ENCODE measurements around the gene KLC1.
A peak's percentile ranks its signal among the peaks of the same experiment; 100 is the strongest.

The KLC1 gene

DNA sequence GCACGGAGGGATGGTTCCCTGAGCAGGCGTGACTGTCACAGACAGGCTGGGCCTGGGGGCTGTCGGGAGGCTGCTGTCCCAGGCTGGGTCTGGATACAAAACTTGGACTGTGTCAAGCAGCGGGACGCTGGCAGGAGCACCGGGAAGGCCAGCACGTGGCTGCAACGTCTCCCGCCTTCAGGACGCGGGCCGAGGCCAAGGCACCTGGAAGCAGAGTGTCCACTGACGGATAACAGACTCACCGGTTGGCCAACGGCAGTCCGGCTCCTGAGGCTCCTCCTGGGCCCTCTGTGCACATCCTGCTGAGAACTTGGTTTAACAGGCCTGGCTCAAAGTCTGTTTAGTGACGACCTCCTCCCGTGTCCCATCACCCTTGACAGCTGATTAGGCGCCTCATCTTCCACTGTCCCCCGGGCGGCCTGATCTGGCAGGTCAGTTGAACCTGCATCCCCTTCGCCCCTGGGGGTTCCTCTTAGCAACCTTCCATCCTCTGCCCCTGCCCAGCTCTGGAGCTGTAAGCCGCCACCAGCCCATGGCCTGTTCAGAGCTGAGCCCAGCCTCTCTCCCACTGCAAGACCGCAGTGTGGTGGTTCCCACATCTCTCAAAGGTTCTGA, 83.7 kb downstream of the KLC1 start:
- no peak for DNase-seq (ENCODE audit: low read depth, low spot score)

DNA sequence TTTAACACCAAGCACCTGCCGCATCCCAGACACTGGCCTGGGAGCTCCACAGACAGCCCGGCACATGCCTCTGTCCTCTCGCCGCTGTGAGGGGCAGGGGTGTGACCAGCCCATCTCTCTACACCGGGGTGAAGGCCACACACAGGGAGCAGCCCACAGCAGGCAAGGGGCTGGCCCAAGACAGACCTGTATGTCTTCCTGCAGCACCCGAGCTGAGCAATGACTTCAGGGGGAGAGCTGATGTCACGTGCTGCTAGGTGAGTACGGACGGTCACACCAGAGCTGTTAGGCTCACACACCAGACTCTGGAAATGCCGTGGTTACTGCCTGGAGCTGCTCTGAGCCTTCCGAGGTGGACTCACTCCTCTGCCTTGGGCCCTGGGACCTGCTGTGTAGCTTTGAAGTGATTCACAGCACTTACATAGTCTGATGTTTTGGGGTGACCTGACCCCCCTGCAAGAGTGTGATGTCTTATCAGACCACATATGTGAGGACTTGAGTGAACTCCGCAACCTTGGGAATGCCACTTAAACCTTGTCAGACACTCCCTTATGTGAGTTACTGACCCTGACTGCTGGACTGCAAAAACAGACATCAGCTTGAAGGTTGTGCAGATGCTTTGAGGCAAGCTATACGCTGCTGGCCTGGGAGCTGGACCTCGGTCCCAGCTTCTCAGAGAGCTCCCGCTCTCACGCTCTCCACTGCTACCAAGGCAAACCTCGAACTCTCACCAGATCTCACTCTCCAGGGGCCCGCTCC, 84.5 kb downstream of the KLC1 start:
- DNase-seq (ENCODE audit: low read depth, low spot score), result no peak
- peak overlapping the region; percentile 63 for H3K4me3 ChIP-seq (ENCODE audit: low read length)

More for the DNA sequence above, 83.7 kb downstream of the KLC1 start:
- H3K4me3 ChIP-seq (ENCODE audit: low read length), result no peak overlapping the region

DNA sequence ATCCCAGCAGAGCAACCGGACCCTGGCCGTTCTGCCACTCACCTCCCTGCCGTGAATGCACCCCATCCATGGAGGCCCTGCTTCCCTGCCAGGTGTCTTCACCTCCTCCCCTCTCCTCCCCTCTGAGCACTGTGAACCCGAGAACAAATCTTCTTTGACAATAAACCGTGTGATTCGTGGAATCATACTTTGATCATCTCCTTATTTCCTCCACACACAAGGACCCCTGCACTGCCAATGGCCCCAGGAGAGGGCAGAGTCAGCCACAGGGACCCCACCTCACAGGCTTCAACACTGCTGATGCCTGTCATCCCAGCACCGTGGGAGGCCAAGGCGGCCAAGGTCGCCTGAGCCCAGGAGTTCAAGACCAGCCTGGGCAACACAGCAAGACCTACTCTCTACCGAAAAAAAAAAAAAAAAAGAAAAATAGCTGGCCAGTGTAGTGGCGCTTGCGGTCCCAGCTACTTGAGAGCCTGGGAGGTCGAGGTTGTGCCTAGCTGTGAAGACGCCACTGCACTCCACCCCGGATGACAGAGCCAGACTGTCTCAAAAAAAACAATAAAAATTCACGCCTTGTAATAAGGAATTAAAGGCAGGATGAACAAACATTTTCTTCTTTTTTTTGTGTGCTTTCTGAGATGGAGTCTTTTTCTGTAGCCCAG, 85.2 kb downstream of the KLC1 start:
- peak overlapping the region; percentile 63 for H3K4me3 ChIP-seq (ENCODE audit: low read length)
- no peak for DNase-seq (ENCODE audit: low read depth, low spot score)

GRCh38 chr14:103715052-103716000, 86.3 kb downstream of the KLC1 start, which contains the start of the genes XRCC3 and ZFYVE21:
TSS of gene XRCC3 (minus strand) at chr14:103715451. CDS start at chr14:103711087, 4,364 bp downstream.
TSS of gene ZFYVE21 (plus strand) at chr14:103715810. CDS start at chr14:103715842, 32 bp downstream.
- peak; percentile 99 for DNase-seq (ENCODE audit: low read depth, low spot score)
- peak within 1 kb of the TSS; percentile 70 for H3K4me3 ChIP-seq (ENCODE audit: low read length)

DNA sequence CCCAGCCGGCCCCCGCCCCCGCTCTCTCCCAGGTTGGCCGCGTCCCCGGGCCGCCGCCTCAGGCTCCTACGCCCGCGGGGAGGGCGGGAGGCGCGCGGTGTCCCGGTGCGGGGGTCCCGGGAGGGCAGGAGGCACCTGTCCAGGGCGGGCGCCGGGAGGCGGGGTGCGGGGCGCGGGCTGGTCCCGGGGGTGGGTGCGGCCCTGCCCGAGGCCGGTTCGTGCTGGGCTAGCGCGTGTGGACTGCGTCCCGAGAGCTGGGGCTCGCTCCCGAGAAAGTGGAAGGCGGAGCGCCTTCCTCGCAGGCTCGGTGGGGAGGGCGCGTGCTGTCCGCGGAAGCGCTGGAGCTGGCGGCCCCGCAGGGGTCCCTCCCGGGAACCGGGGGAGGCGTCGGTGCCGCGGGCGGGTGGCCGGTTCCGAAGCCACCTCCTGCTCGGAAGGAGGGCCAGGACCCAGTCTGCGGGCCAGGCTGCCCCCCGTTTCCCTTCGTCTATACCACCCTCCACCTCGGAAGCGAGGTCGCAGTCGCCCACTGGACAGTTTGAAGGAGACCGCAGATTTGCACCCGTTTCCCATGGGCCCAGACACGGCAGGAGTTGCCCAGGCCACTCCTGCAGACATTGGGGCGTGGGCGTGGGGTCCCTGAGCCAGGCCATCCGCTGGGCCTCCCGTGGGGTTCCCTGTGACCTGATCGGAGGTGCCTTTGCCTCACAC, 87.2 kb downstream of the KLC1 start:
- DNase-seq (ENCODE audit: low read depth, low spot score), result no peak
- peak overlapping the region; percentile 70 for H3K4me3 ChIP-seq (ENCODE audit: low read length)

- DNase-seq (ENCODE audit: low read depth, low spot score), result no peak
- H3K4me3 ChIP-seq (ENCODE audit: low read length), result peak overlapping the region; percentile 70
These were observed 87.9 kb downstream of the KLC1 start for GRCh38 chr14:103716899-103717411.

GRCh38 chr14:103718572-103718971, 89.6 kb downstream of the KLC1 start:
- no peak for DNase-seq (ENCODE audit: low read depth, low spot score)
- no peak overlapping the region for H3K4me3 ChIP-seq (ENCODE audit: low read length)

GRCh38 chr14:103719751-103720150, 90.7 kb downstream of the KLC1 start:
- DNase-seq (ENCODE audit: low read depth, low spot score), result peak; percentile 97
- H3K4me3 ChIP-seq (ENCODE audit: low read length), result peak overlapping the region; percentile 26; the same call in 1 of the 2 replicates

- no peak for DNase-seq (ENCODE audit: low read depth, low spot score)
- no peak overlapping the region for H3K4me3 ChIP-seq (ENCODE audit: low read length)
These were observed 92.5 kb downstream of the KLC1 start for GRCh38 chr14:103721334-103722120.

- no peak overlapping the region for H3K4me3 ChIP-seq (ENCODE audit: low read length)
- no peak for DNase-seq (ENCODE audit: low read depth, low spot score)
These were observed 94.7 kb downstream of the KLC1 start for GRCh38 chr14:103723748-103724081.

DNA sequence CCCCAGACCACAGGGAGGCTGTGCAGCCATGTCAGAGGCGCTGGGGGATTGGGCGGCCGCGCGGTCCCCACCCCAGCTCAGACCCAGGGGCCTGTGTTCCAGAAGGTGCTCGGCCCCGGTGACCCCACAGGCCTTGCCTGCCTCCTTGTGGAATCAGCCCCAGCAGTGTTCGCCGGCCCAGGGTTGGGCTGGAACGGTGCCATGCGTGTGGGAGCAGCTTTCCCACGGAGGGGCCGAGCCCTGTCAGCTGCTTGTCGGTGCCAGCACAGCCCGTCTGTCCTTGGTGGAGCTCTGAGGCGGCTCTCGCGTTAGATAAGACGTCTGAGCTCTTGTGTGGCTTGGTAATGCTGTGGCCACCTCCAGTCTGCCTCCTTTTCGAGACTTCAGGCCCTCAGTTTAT, 95.1 kb downstream of the KLC1 start:
- DNase-seq (ENCODE audit: low read depth, low spot score), result no peak
- H3K4me3 ChIP-seq (ENCODE audit: low read length), result no peak overlapping the region

GRCh38 chr14:103725001-103725682, 96.1 kb downstream of the KLC1 start:
- H3K4me3 ChIP-seq (ENCODE audit: low read length), result no peak overlapping the region
- no peak for DNase-seq (ENCODE audit: low read depth, low spot score)

GRCh38 chr14:103725739-103726395, 96.9 kb downstream of the KLC1 start:
- DNase-seq (ENCODE audit: low read depth, low spot score), result no peak
- no peak overlapping the region for H3K4me3 ChIP-seq (ENCODE audit: low read length)

DNA sequence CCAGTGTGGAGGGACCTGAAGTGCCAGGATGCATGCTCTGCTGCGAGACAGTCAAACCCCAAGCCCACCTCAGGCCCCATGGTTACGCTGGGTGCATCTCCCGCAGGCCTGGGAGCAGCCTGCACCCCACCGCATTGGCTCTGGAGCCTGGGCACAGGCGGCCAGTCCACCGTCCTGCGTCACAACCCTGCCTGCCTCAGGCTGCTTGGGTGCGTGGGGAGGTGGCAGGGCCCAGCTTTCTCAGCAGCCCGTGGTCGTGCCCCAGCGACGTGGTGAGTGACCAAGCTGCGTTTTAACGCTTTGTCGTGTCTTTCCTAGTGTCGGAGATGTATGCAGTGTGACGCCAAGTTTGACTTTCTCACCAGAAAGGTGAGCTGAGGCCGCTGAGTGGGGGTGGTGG, 97.5 kb downstream of the KLC1 start:
- H3K4me3 ChIP-seq (ENCODE audit: low read length), result no peak overlapping the region
- no peak for DNase-seq (ENCODE audit: low read depth, low spot score)

DNA sequence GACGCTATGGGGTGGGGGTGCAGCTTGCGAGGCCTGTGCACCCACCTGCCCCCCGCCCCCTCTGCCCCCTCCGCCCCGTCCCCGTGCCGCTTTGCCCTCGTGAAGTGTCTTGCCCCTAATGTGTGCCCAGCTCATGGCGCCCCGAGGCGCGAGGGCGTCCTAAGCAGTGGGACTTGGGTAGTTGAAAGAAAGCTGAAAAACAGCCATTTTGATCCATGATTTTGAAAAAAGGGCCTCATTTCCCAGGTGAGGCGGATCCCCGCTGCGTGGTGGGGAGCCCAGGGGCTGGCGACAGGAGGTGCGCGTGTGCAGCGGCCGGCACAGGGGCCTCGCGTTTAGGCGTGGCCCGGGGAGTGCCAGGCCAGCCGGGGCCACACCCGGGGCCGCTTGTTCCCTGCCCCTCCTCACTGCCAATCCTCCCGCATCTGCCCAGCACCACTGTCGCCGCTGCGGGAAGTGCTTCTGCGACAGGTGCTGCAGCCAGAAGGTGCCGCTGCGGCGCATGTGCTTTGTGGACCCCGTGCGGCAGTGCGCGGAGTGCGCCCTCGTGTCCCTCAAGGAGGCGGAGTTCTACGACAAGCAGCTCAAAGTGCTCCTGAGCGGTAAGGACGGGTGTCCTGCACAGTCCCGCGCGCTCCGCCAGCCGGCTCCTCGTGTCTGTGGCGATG, 98.4 kb downstream of the KLC1 start:
- no peak for DNase-seq (ENCODE audit: low read depth, low spot score)
- no peak overlapping the region for H3K4me3 ChIP-seq (ENCODE audit: low read length)

GRCh38 chr14:103728141-103728540, 99.1 kb downstream of the KLC1 start:
- no peak overlapping the region for H3K4me3 ChIP-seq (ENCODE audit: low read length)
- no peak for DNase-seq (ENCODE audit: low read depth, low spot score)
